GM12874 (cell line): ENCODE measurements around the gene TAS2R5.

Experiments
- CTCF ChIP-seq: IDR thresholded peaks from 2 replicates; pipeline ENCODE4 v1.5.1; 2011; ENCODE audit warnings: low read depth, mild to moderate bottlenecking, control low read depth, low read length, moderate library complexity; ENCODE audit not compliant: insufficient read depth

TAS2R5 gene

GRCh38 chr7:141839256-141839655, 49.2 kb downstream of the TAS2R5 start:
- TF ChIP-seq CTCF = no peak

GRCh38 chr7:141840708-141841107, 50.7 kb downstream of the TAS2R5 start:
- no peak for TF ChIP-seq CTCF
